Upper lobe of left lung (tissue), 6 donors: ENCODE data around the gene PCNX2. TPM values are rescaled to one million over a fixed set of nuclear protein-coding genes. Genes with fewer than 3 reads are reported as not detected.

Experiments used
- ATAC-seq, 2 donors: fragments of 200-7000 bp; cut with Tn5 transposase; one replicate each; pipeline ENCODE4 v1.9.1; 2022; ENCODE audit warnings: mild to moderate bottlenecking in 2 of 2, moderate library complexity in 2 of 2; ENCODE audit not compliant: low FRiP score in 2 of 2
- DNase-seq, 2 donors: peaks; one replicate each; pipeline ENCODE4 v3.0.0-alpha.2; 2019 to 2020
- H3K27ac ChIP-seq, 4 donors: fragments of 200-600 bp; sonication (generic); one replicate each; pipeline ENCODE4 v1.5.1; 2016 to 2019
- H3K27me3 ChIP-seq, 4 donors: fragments of 200-600 bp; sonication (generic); one replicate each; pipeline ENCODE4 v1.5.1; 2017 to 2019
- H3K36me3 ChIP-seq, 4 donors: fragments of 200-600 bp; sonication (generic); one replicate each; pipeline ENCODE4 v1.5.1; 2016 to 2019
- H3K4me1 ChIP-seq, 4 donors: fragments of 200-600 bp; sonication (generic); one replicate each; pipeline ENCODE4 v1.5.1; 2018 to 2019
- H3K4me3 ChIP-seq, 4 donors: fragments of 200-600 bp; sonication (generic); one replicate each; pipeline ENCODE4 v1.5.1; 2017 to 2019; ENCODE audit warnings: mild to moderate bottlenecking in 2 of 4, moderate library complexity in 1 of 4
- H3K9me3 ChIP-seq, 4 donors: fragments of 200-600 bp; sonication (generic); one replicate each; pipeline ENCODE4 v1.5.1; 2018 to 2019
- CTCF ChIP-seq, 6 experiments: fragments of 450-650 bp in 4 of 6; fragments of 200-600 bp in 2 of 6; sonication (generic) in 2 of 6; IDR thresholded peaks; one replicate each; pipeline ENCODE4 v1.5.1; 2016 to 2019; ENCODE audit warnings: antibody characterized with exemption in 6 of 6
- EP300 ChIP-seq, 4 donors: sonication (generic); formaldehyde crosslinking; IDR thresholded peaks; one replicate each; pipeline ENCODE4 v1.5.1; 2017; ENCODE audit warnings: antibody characterized with exemption in 4 of 4, control low read depth in 2 of 4
- POLR2A ChIP-seq, 4 donors: fragments of 450-650 bp; IDR thresholded peaks; one replicate each; pipeline ENCODE4 v1.5.1; 2016 to 2017; ENCODE audit warnings: antibody characterized with exemption in 4 of 4, mild to moderate bottlenecking in 2 of 4
- POLR2AphosphoS5 ChIP-seq, 2 donors: sonication (generic); formaldehyde crosslinking; IDR thresholded peaks; one replicate each; pipeline ENCODE4 v1.5.1; 2017; ENCODE audit warnings: antibody characterized with exemption in 2 of 2
- WGBS, 2 donors: methylation state at CpG; one replicate each; pipeline ENCODE4 v1.1.5; 2017 to 2018; 5-methylcytosine and 5-hydroxymethylcytosine counted together
- total RNA-seq, 6 donors: library from RNA; depleted of rRNA in 4 of 6; stranded (reverse); fragments of >200 nt in 4 of 6; gene quantifications; one replicate each; pipeline versions ENCODE4 v1.1.0 to v1.2.1, GENCODE V29; 2016 to 2021
- donor health status: DM: no; HTN: no; CAD: no; lungs with moderate emphysema.
- donor health status: DM: no; HTN: yes; CAD: no; lungs with severe emphysema.

PCNX2 gene
- total RNA-seq, 6 donors from 2014 or later, result 8.2 to 27.2 (median 14.5) TPM

GRCh38 chr1:233340031-233340555, 44.6 kb upstream of the PCNX2 start:
- H3K27me3 ChIP-seq, result no peaks in the 10 kb centered on the region
- H3K4me3 ChIP-seq, result no peak overlapping the region
- ATAC-seq (no peak), DNase-seq (no peak)
- H3K9me3 ChIP-seq, result no peaks in the 10 kb centered on the region
- no peaks in the 10 kb centered on the region for H3K36me3 ChIP-seq
- no peak for TF ChIP-seq POLR2AphosphoS5 (IDR thresholded peaks at IDR 0.05)
- TF ChIP-seq CTCF (IDR thresholded peaks at IDR 0.05), result no peak
- TF ChIP-seq EP300 (IDR thresholded peaks at IDR 0.05), result no peak
- no peak for TF ChIP-seq POLR2A (IDR thresholded peaks at IDR 0.05)
- WGBS, 2 donors, result 77 to 81% methylated on average over 3 of the region's 3 CpGs
- H3K4me1 ChIP-seq, result peaks cover 0 to 4% (median 0%) of the 10 kb centered on the region in 4 donors
- H3K27ac ChIP-seq, result no peak overlapping the region

- H3K9me3 ChIP-seq, result no peaks in the 10 kb centered on the region
- H3K27ac ChIP-seq, result no peak overlapping the region
- H3K4me3 ChIP-seq, result no peak overlapping the region
- no peak for DNase-seq
- H3K4me1 ChIP-seq, result peaks cover 0 to 4% (median 0%) of the 10 kb centered on the region in 4 donors
- H3K27me3 ChIP-seq, result no peaks in the 10 kb centered on the region
- WGBS, 2 donors, result 82 to 88% methylated on average over 2 of the region's 2 CpGs
- TF ChIP-seq EP300 (IDR thresholded peaks at IDR 0.05), result no peak
- TF ChIP-seq POLR2AphosphoS5 (IDR thresholded peaks at IDR 0.05), result no peak
- no peak for TF ChIP-seq POLR2A (IDR thresholded peaks at IDR 0.05)
- no peak for TF ChIP-seq CTCF (IDR thresholded peaks at IDR 0.05)
- ATAC-seq, result no peak
- no peaks in the 10 kb centered on the region for H3K36me3 ChIP-seq
Measured at GRCh38 chr1:233338102-233338501, 42.6 kb upstream of the PCNX2 start.

DNA sequence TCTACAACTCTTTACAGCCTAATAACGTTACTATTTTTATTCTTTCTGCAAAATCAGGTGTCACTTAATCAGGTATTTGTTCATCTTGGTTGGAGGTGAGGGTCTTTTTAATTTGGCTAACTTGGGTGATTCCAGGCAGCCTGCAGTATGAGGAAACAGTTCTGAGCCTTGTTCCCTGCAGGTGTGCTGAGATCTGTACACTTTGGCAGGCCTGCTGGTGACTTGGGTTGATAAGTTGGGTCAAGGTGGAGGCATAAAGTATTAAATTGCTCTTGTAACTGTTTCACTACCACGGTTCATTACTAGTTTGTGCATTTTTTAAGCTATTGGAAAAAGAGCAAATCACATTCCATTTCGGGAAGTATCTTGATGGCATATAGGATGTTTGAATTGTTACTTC, 42.0 kb upstream of the PCNX2 start:
- Histone ChIP-seq H3K9me3 (no peaks in the 10 kb centered on the region), H3K4me3 (no peak overlapping the region), H3K4me1 (peaks cover 0 to 4% (median 0%) of the 10 kb centered on the region in 4 donors), H3K36me3 (no peaks in the 10 kb centered on the region), H3K27me3 (no peaks in the 10 kb centered on the region), H3K27ac (no peak overlapping the region)
- ATAC-seq (no peak), DNase-seq (no peak)
- TF ChIP-seq POLR2A (IDR thresholded peaks at IDR 0.05), result no peak
- TF ChIP-seq CTCF (IDR thresholded peaks at IDR 0.05), result no peak
- WGBS, 2 donors, result 74 to 78% methylated on average over 3 of the region's 3 CpGs

DNA sequence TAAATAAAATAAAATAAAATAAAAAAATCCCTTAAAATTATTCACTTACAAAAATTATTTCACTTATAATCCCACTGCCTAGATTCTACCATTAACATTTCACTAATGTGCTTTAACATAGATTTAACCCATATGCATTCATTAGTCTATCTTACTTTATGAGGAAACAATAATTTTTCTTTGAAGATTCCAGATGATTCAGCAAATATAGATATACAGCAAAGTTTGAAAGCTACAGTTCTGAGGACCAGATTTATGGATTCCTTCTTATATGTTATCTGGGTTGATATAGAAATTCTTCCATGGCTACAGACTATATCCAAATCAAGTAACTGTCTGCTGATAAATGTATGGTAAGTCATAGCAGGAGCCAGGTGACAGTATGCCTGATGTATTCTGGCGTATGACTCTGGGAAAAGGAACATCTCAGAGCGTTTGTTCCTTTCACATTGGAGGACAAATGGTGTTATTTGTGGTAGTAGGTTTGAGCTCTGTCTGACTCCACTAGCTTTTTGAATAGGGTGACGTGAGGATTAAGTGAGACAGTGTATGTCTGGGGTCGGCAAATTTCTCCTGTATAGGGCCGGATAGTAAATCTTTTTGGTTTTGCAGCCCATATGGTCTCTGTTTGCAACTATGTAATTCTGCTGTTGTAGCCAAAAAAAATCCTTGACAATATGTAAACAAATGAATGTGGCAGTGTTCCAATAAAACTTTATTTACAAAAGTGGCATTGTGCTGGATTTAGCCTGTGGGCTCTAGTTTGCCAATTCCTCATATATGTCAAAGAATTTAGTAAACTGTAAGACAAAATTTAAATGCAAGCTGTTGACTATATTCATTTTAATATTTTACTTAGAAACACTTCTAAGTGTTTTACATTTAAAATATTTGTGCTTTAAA, 41.3 kb upstream of the PCNX2 start:
- Histone ChIP-seq H3K27ac (no peak overlapping the region), H3K36me3 (no peaks in the 10 kb centered on the region), H3K27me3 (no peaks in the 10 kb centered on the region), H3K4me1 (peaks cover 0 to 4% (median 0%) of the 10 kb centered on the region in 4 donors), H3K4me3 (no peak overlapping the region), H3K9me3 (no peaks in the 10 kb centered on the region)
- ATAC-seq (no peak), DNase-seq (no peak)
- 81 to 84% methylated on average over 5 of the region's 5 CpGs for WGBS, 2 donors
- no peak for TF ChIP-seq CTCF (IDR thresholded peaks at IDR 0.05)
- no peak for TF ChIP-seq POLR2A (IDR thresholded peaks at IDR 0.05)
- no peak for TF ChIP-seq POLR2AphosphoS5 (IDR thresholded peaks at IDR 0.05)
- no peak for TF ChIP-seq EP300 (IDR thresholded peaks at IDR 0.05)
